Activated T-cell treated with anti-CD3 and anti-CD28 coated beads for 4 hours (primary cell): ENCODE data around the gene ATP8A1.

Experiments used
- DNase-seq: peaks from one replicate; pipeline ENCODE4 v3.0.0-alpha.2; 2020

The ATP8A1 gene

DNA sequence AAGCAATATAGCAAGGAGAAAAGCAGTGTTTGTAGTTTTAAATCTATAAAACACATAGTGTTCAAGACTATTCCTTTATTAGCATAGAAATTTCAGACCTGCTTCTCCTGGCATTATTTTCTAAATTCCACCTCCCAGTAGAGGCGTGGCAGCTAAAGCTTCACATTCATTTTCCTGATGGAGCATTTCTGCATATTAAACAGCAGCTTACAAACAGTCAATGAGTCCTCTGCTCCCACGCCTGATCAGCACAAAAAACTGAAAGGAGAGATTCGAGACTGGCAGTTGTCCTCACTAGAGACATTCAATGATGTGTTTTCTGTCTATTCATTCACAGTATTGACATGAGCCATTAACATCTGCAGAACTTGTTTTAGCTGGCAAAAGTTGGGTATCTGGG lies 198.2 kb downstream of the ATP8A1 start:
- no peak for DNase-seq

DNA sequence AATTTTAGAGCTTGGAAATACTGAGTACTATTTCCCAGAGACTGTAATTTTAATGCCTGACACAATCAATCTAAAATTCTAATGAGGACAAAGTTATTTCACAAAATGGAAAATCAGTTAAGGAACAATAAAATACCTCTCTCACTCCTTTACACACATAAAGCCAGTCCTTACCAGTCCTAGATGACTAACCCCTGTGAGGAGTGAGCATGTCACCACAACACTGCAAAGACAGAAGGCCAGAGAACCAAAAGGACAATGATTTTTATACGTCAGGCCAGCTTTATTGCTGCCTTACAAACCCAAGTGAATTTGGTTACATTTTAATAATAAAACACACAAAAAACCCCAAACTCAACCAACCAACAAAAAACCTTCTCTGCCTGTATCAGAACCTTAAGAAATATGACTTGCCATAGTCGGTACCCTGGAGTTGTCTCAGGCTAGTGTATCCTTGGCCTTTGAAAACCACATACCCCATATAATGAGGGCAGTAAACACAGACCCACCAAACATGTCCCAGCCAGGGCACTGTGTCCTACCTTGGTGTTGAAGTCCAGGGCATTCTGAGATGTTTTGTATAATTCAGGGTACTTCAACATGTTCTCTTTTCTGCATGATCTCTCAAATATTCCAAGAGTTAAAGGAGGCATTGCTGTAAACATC lies 202.0 kb downstream of the ATP8A1 start:
- DNase-seq, result no peak

DNA sequence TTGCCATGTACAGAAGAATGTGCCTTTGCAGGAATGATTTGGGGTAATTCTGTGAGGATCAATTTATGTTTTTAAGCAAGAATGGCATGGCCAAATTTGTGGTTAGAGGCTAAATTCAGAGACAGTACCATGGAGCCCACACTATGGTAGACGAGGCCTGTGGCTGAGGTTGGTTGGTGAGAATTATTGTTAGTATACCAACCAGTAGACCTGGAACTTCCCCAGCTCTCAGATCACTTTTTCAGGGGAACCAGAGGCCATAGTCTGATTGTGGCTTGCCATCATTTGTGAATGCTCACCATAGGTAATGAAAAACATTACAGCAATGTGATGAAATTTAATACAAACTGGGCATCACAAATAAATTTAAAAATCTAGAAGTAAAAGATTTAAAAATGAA lies 203.3 kb downstream of the ATP8A1 start:
- no peak for DNase-seq

DNA sequence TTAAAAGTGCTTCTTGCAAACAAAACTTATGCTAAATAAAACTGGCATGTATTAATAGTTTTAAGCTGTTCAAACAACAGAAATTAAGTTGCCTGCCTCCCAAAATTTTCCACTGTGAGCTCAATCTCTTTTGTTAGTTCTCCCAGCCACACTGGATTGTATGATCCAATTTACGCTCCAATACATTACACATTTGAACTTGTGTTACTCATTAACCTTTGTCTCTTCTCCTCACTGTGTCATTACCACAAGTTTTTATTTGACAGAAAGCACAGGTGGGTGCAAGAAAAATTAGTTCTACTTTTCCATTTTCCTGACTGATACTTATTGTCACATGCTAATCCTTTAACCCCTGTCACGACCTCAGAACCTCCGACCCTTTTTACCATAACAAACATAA lies 204.1 kb downstream of the ATP8A1 start:
- no peak for DNase-seq

DNA sequence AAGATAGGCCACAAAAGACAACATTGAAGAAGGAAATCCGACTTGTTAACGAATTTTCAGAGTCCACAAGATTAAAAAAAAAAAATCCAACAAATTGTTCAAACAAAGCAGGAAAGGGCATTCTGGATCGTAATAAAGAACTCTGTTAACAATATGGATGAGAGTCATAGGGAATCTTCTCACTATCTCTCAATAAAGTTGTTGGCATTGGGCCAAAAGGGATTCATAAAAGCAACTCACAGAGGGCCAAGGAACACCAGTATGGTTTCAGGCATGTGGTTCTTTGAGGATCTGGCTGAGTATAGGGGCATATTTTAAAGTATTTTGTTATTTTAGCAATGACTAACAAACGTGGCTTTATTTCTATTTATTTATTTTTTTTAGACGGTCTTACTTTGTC lies 210.1 kb downstream of the ATP8A1 start:
- DNase-seq, result no peak

- DNase-seq, result no peak
These were observed 211.9 kb downstream of the ATP8A1 start for GRCh38 chr4:42445038-42445437.

- no peak for DNase-seq
These were observed 214.3 kb downstream of the ATP8A1 start for GRCh38 chr4:42442601-42443000.

DNA sequence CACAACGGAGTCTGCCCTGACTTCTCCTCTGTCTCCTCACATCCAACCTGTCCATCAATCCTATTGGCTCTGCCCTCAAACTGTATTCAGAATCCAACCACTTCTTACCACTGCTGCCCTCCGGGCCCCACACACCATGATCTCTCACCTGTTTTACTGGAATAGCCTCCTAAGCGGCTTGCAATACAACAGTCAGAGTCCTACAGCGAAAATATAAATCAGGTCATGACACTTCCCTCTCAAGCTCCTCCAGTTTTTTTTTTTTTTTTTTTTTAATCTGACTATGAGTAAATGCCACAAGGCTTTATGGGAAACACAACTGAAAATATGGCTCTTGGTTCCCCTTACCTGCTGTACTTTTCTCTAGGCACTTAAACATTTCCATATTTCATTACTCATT lies 216.8 kb downstream of the ATP8A1 start:
- no peak for DNase-seq

DNA sequence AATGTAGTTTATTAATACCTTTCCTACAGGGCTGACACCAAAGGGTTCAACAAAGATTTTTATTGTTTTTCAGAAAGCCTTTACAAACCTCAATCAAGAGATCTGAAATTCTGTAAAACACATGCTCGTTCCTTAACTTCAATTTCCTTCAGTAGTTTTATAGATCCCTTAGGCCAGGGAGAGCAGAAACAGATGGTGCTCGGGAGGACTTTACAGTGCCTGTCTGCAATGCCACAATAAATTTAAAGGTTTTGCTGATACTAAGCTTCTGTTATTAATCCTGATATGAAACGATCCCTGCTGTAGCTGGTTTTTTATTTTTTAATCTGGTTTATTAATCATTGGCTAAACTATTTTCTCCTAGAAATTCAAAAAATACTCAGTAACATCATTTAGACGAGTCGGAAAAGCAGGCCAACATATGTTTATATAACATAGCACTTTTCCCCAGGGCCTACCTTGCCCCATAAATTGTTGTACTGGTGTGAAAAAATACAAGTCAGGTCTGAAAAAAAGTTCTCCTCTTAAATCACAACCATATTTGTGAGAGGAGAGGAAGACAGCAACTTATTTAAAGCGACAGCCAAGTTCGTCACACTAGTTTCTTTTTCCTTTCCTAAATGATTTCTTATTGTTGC lies 219.9 kb downstream of the ATP8A1 start:
- no peak for DNase-seq

DNA sequence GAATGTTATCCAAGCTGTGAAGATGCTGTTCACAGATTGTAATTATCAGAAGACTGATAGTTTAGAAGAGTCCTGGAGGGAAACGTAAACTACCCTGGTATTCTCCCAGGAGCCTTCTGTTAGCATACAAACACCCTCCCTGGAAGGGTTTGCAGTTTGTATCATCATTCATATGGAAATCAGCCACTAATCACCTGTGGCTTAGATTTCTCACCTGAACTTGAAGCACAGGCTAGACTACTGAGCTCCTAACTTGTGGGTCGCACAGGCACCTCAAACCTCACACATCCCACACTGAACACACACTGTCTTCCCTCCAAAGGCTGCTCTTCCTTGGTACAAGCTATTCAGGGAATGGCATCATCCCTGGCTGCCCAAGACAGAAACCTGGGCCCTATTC lies 228.9 kb downstream of the ATP8A1 start:
- DNase-seq, result no peak

GRCh38 chr4:42425146-42426065 lies 231.5 kb downstream of the ATP8A1 start:
- DNase-seq, result no peak

DNA sequence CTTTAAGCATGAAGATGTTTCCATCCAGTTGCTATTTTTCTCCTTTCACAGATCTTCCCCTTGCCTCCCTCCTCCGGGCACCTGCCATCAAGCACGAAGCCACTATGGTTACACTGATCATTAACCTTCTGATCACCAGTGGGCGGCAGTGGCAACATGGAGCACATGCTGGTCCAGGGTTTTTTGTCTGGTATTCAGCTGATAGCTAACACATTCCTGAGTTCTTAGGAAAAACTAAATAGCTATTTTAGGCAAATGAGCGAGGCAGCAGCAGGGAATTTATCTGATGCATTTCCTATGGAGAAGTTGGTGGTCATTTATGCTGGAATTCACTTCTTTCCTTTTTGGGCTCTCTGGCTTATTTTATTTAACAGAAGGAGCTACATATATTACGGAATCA lies 236.8 kb downstream of the ATP8A1 start:
- no peak for DNase-seq

GRCh38 chr4:42417550-42417949 lies 239.4 kb downstream of the ATP8A1 start:
- no peak for DNase-seq

DNA sequence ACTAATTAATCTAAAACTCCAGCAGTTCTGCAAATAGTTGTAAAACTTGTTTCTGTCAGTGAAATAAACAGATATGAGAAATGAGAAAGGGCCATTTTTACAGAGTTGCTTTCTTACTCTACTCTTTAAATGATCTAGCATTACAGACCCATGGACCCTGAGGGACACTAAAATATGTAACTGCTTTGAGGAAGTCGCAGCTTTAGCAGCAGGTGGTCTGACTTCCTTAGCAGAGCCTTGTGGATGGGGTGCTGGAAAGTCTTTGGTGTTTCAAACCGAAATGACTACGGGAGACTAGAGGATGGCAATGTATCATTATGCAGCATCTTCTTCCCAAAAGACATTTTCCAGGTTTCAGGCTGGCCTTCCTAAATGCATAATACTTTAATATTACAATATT lies 240.9 kb downstream of the ATP8A1 start:
- DNase-seq, result no peak

GRCh38 chr4:42415281-42415680 lies 241.6 kb downstream of the ATP8A1 start:
- no peak for DNase-seq

- no peak for DNase-seq
These were observed 244.7 kb downstream of the ATP8A1 start for GRCh38 chr4:42412251-42412650.

GRCh38 chr4:42411803-42412202 lies 245.1 kb downstream of the ATP8A1 start:
- no peak for DNase-seq

DNA sequence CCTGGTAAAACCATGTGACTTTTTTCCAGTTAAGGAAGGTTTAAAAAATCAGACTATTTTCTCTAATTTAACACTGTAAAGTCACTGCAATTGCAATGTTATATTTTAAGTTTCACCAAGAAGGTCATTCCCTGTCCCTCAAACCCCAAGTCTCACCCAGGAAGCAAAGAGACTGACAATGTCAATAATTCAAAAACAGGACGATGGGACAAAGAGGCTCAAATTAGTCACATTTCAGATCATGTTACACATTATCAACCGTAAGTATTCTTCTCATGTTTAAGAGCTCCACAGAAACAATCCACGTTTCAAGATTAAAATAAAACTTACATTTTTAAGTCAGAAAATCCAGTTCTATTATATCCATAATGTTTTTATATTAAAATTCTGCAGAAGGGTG lies 246.5 kb downstream of the ATP8A1 start:
- no peak for DNase-seq

GRCh38 chr4:42404001-42404400 lies 252.9 kb downstream of the ATP8A1 start:
- no peak for DNase-seq

- no peak for DNase-seq
These were observed 255.7 kb downstream of the ATP8A1 start for GRCh38 chr4:42401171-42401570.

- no peak for DNase-seq
These were observed 257.5 kb downstream of the ATP8A1 start for GRCh38 chr4:42399393-42399792.

DNA sequence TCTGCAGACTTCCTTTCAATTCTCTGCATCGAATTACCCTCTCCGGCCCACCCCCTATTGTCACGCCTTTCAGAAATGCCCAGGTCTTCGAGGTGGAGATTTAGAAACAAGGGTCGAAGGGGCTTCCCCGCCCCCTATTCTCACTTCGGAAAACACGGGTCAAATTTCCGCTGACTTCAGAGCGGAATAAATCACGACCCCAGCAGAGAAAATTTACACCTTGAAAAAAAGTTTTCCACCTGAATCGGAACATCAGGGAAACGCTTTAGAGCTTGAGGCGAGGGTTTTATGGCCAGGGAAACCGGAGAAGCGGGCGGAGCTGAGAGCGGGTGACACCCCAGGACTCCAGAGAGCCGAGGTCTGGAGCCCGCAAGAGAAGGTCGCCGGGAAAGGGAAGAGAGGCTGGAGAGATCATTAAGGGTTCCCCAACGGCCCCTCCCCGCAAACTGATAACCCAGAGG lies 258.0 kb downstream of the ATP8A1 start:
- no peak for DNase-seq

- DNase-seq, result no peak
These were observed 258.6 kb downstream of the ATP8A1 start for GRCh38 chr4:42398171-42398870.
